Measurements from ENCODE around the gene MED13L.

DNA sequence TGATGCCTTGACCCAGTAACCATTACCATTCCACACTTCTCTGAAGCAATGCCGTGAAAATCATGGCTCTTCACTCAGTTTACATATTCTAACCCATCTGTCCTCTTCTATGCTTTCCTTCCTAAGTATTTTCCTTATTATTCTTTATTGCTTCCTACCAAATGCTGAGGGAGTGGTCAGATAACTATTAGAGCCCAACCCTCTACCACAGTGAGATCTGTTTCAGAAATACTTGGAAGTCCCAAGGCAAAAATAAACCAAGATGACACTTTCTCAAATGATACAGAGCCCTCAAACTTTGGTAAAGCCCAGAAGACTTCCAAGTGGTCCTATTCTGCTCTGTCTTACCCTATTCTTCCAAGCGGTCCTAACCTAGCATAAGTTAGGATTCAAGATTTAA is 68.0 kb downstream of the MED13L start:
- TF ChIP-seq POLR2A (IDR thresholded peaks at IDR 0.05) = no peak
- TF ChIP-seq, protein P1, sequence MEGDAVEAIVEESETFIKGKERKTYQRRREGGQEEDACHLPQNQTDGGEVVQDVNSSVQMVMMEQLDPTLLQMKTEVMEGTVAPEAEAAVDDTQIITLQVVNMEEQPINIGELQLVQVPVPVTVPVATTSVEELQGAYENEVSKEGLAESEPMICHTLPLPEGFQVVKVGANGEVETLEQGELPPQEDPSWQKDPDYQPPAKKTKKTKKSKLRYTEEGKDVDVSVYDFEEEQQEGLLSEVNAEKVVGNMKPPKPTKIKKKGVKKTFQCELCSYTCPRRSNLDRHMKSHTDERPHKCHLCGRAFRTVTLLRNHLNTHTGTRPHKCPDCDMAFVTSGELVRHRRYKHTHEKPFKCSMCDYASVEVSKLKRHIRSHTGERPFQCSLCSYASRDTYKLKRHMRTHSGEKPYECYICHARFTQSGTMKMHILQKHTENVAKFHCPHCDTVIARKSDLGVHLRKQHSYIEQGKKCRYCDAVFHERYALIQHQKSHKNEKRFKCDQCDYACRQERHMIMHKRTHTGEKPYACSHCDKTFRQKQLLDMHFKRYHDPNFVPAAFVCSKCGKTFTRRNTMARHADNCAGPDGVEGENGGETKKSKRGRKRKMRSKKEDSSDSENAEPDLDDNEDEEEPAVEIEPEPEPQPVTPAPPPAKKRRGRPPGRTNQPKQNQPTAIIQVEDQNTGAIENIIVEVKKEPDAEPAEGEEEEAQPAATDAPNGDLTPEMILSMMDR (IDR thresholded peaks at IDR 0.05) = no peak

All from thyroid gland (tissue), 4 donors.